Thyroid gland (tissue), 4 donors: ENCODE data around the gene LMF2.

Experiments
- CTCF ChIP-seq, 6 experiments: fragments of 200-600 bp in 3 of 6; fragments of 450-650 bp in 3 of 6; sonication (generic) in 3 of 6; IDR thresholded peaks; one replicate each; pipeline ENCODE4 v1.5.1; 2016 to 2019; ENCODE audit warnings: antibody characterized with exemption in 6 of 6, mild to moderate bottlenecking in 2 of 6, inconsistent platforms in 1 of 6, moderate library complexity in 1 of 6
- POLR2A ChIP-seq, 2 donors: fragments of 450-650 bp; IDR thresholded peaks; one replicate each; pipeline ENCODE4 v1.6.1; 2017; ENCODE audit warnings: antibody characterized with exemption in 2 of 2, mild to moderate bottlenecking in 2 of 2, moderate library complexity in 1 of 2

DNA sequence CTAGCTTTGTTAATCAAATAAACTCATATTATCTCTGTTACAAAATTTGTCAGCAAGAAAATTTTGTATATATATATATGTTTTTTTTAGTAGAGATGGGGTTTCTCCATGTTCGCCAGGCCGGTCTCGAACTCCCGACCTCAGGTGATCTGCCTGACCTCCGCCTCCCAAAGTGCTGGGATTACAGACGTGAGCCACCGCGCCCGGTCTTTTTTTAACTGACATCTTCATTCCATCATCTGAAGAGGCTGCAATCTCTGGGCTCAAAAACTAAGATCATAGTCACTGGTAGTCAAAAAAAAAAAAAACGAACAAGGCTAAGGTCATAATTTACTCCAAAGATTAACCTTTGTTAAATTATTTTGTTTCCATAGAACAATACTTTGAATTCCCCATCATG is 32.9 kb upstream of the LMF2 start:
- TF ChIP-seq CTCF (IDR thresholded peaks at IDR 0.05) (no peak), POLR2A (IDR thresholded peaks at IDR 0.05) (no peak)
